ENCODE measurements around the gene DIDO1. TPM values are rescaled to one million over a fixed set of nuclear protein-coding genes. Genes with fewer than 3 reads are reported as not detected.

The DIDO1 gene
- total RNA-seq, 4 donors from 2014 or later = 64.5 to 89.7 (median 78.9) TPM

DNA sequence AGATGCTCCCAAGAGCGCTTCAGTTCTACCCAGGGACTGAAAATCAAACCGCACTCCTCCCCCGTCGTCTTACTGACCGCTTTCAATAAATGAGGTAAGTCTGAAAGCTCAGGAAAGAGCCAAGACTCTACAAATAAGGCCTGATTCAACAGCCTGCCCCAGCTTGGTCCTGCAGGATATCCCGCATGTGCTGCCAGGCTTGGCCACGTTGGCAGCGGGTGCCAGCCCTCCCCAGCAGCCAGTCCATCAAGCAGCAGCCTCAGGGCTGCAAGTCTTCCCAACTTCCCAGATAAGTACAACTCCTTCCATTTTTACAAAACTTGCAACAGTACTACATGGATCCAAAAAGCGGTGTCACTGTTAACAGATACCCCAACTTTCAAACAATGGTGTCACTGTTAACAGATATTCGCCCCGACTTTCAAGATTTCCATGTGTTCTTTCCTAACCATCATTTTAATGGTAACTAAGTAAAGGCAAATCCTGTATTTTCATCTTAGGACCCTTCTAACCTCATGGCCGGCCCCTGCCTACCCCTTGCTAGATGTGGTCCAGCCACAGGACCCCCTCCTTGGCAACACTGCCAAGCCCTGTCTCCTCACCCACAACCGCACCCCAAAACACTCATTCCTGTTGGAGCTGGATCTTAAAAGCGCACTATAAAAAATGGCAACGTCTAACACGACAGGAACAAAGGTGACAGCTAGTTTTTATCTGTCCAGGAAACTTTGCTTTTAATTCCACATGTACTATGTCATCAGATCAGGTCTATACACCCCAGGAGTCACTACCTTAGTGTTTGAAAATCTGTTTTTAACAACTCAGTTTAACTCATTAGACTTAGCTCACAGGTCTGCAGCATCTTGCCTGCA is 28.0 kb downstream of the DIDO1 start:
- TF ChIP-seq EP300 (IDR thresholded peaks at IDR 0.05) = no peak
- no peak for TF ChIP-seq POLR2A (IDR thresholded peaks at IDR 0.05)
- TF ChIP-seq, protein P1, sequence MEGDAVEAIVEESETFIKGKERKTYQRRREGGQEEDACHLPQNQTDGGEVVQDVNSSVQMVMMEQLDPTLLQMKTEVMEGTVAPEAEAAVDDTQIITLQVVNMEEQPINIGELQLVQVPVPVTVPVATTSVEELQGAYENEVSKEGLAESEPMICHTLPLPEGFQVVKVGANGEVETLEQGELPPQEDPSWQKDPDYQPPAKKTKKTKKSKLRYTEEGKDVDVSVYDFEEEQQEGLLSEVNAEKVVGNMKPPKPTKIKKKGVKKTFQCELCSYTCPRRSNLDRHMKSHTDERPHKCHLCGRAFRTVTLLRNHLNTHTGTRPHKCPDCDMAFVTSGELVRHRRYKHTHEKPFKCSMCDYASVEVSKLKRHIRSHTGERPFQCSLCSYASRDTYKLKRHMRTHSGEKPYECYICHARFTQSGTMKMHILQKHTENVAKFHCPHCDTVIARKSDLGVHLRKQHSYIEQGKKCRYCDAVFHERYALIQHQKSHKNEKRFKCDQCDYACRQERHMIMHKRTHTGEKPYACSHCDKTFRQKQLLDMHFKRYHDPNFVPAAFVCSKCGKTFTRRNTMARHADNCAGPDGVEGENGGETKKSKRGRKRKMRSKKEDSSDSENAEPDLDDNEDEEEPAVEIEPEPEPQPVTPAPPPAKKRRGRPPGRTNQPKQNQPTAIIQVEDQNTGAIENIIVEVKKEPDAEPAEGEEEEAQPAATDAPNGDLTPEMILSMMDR (IDR thresholded peaks at IDR 0.05) = no peak
- no peak overlapping the region for H3K4me3 ChIP-seq
- no peak for DNase-seq (ENCODE audit: low spot score in 2 of 2)
- H3K4me1 ChIP-seq = peaks cover 0 to 22% (median 13%) of the 10 kb centered on the region in 4 donors
- H3K36me3 ChIP-seq = peaks cover 0 to 59% (median 13%) of the 10 kb centered on the region in 3 donors
- H3K27me3 ChIP-seq = no peaks in the 10 kb centered on the region
- no peaks in the 10 kb centered on the region for H3K9me3 ChIP-seq
- H3K27ac ChIP-seq = no peak overlapping the region
- WGBS, 2 donors = 80 to 81% methylated on average over 16 of the region's 16 CpGs

DNA sequence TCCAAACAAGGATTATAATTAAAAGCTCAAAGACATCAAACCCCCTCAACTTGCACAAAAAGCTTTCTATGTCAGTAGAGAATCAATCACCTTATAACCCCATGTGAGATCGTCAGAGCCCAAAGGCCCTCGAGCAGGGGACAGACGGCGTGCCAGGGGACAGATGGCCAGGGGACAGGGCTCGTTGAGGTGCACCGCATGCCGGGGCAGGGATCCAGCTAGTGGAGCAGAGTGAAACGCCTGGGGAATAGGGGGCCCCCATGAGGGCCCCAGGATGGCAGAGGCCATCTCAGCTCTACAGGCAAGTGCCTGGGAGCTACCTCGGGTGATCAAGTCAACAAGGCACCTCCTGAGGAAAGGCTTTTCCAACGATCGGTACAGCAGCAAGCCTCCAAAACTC is 28.6 kb downstream of the DIDO1 start:
- WGBS, 2 donors = 57 to 72% methylated on average over 10 to 11 of the region's 11 CpGs
- no peak for DNase-seq (ENCODE audit: low spot score in 2 of 2)
- no peak for TF ChIP-seq POLR2A (IDR thresholded peaks at IDR 0.05)
- TF ChIP-seq, protein P1 (IDR thresholded peaks at IDR 0.05) = no peak
- Histone ChIP-seq H3K9me3 (no peaks in the 10 kb centered on the region), H3K27ac (no peak overlapping the region), H3K27me3 (no peaks in the 10 kb centered on the region), H3K36me3 (peaks cover 0 to 59% (median 17%) of the 10 kb centered on the region in 3 donors), H3K4me3 (no peak overlapping the region), H3K4me1 (peaks cover 0 to 22% (median 13%) of the 10 kb centered on the region in 4 donors)

DNA sequence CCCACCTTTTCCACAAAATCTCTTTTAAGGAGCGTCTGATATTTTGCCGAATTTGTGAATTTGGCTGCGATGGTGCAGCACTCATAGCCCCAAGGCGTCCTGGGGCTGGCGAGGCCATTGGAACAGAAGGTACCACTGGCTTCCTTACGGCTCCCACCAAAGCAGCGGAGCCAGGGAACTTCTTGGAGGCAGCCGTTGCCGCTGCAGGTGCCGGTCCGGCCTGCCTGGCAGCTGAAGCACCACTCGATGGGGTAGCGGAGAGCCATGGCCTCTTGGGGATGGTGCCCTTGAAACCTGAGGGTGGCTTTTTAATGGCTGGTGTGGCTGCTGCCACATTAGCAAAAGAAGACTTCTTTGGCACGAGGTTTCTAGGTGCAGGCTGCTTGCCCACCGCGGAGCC is 29.8 kb downstream of the DIDO1 start:
- Histone ChIP-seq H3K9me3 (no peaks in the 10 kb centered on the region), H3K27ac (no peak overlapping the region), H3K36me3 (peaks cover 0 to 59% (median 23%) of the 10 kb centered on the region in 3 donors), H3K4me3 (no peak overlapping the region), H3K4me1 (peaks cover 0 to 22% (median 13%) of the 10 kb centered on the region in 4 donors), H3K27me3 (no peaks in the 10 kb centered on the region)
- no peak for DNase-seq (ENCODE audit: low spot score in 2 of 2)
- TF ChIP-seq POLR2A (IDR thresholded peaks at IDR 0.05) (no peak), EP300 (IDR thresholded peaks at IDR 0.05) (no peak)
- TF ChIP-seq, protein P1 (IDR thresholded peaks at IDR 0.05) = no peak
- WGBS, 2 donors = 87 to 89% methylated on average over 9 to 16 of the region's 16 CpGs

DNA sequence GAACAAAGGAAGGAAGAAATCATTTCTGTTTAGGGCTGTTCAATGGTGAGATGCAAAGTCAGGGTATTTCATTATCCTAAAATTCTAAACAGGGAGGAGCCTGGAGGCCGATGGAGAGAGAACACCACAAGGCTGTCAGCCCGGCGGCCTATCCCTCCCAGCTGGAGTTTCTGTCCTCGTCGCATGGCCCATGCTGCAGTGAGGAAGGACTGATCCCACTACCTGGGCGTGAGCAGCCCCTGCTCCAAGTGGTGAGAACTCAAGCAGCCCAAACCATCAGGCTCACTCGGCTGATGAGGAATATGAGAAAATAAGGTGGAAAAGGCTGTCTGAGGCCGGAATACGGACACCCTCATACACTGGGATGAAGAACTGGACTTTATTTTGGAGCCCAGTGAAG is 30.8 kb downstream of the DIDO1 start:
- H3K27ac ChIP-seq = no peak overlapping the region
- TF ChIP-seq POLR2A (IDR thresholded peaks at IDR 0.05) = no peak
- TF ChIP-seq, protein P1 (IDR thresholded peaks at IDR 0.05) = no peak
- TF ChIP-seq EP300 (IDR thresholded peaks at IDR 0.05) = no peak
- peaks cover 0 to 19% (median 13%) of the 10 kb centered on the region in 4 donors for H3K4me1 ChIP-seq
- 83 to 91% methylated on average over 9 of the region's 9 CpGs for WGBS, 2 donors
- DNase-seq (ENCODE audit: low spot score in 2 of 2) = no peak
- H3K4me3 ChIP-seq = no peak overlapping the region
- peaks cover 0 to 63% (median 28%) of the 10 kb centered on the region in 3 donors for H3K36me3 ChIP-seq
- H3K27me3 ChIP-seq = no peaks in the 10 kb centered on the region
- no peaks in the 10 kb centered on the region for H3K9me3 ChIP-seq

GRCh38 chr20:62894261-62894660 is 32.0 kb downstream of the DIDO1 start:
- TF ChIP-seq POLR2A (IDR thresholded peaks at IDR 0.05) = no peak
- TF ChIP-seq, protein P1 (IDR thresholded peaks at IDR 0.05) = no peak
- no peak for TF ChIP-seq EP300 (IDR thresholded peaks at IDR 0.05)
- H3K36me3 ChIP-seq = peaks cover 4 to 76% (median 37%) of the 10 kb centered on the region in 3 donors
- no peak overlapping the region for H3K27ac ChIP-seq
- H3K4me3 ChIP-seq = no peak overlapping the region
- H3K4me1 ChIP-seq = peaks cover 0 to 6% (median 2%) of the 10 kb centered on the region in 4 donors
- no peaks in the 10 kb centered on the region for H3K9me3 ChIP-seq
- no peaks in the 10 kb centered on the region for H3K27me3 ChIP-seq
- WGBS, 2 donors = 87 to 92% methylated on average over 14 of the region's 14 CpGs
- no peak for DNase-seq (ENCODE audit: low spot score in 2 of 2)
